Ovary (tissue), 9 donors: ENCODE measurements around the gene TNFSF12. TPM values are rescaled to one million over a fixed set of nuclear protein-coding genes. Genes with fewer than 3 reads are reported as not detected.

ENCODE experiments used
- DNase-seq, 5 donors: peaks; one replicate each; pipeline ENCODE4 v3.0.0-alpha.2; 2019 to 2020
- H3K27ac ChIP-seq, 2 donors: fragments of 200-600 bp; one replicate each; pipeline versions ENCODE4 v1.5.1 to v1.8.0; 2019 to 2022
- H3K27me3 ChIP-seq: fragments of 200-600 bp; one replicate; pipeline ENCODE4 v1.8.0; 2022
- H3K36me3 ChIP-seq: fragments of 200-600 bp; sonication (generic); one replicate; pipeline ENCODE4 v1.5.1; 2019
- H3K4me1 ChIP-seq: one replicate; pipeline ENCODE4 v1.8.1; 2013; ENCODE audit warnings: mild to moderate bottlenecking, moderate library complexity; ENCODE audit not compliant: insufficient read depth
- H3K4me3 ChIP-seq: fragments of 200-600 bp; sonication (generic); one replicate; pipeline ENCODE4 v1.5.1; 2017
- H3K9me3 ChIP-seq, 2 donors: fragments of 200-600 bp in 1 of 2; sonication (generic) in 1 of 2; one replicate each; pipeline versions ENCODE4 v1.5.1 to v1.8.1; 2013 to 2019; ENCODE audit warnings: mild to moderate bottlenecking in 1 of 2, moderate library complexity in 1 of 2
- EP300 ChIP-seq: sonication (generic); formaldehyde crosslinking; IDR thresholded peaks from one replicate; pipeline ENCODE4 v1.6.1; 2017; ENCODE audit warnings: antibody characterized with exemption
- POLR2A ChIP-seq: fragments of 450-650 bp; IDR thresholded peaks from one replicate; pipeline ENCODE4 v1.6.1; 2017; ENCODE audit warnings: antibody characterized with exemption, mild to moderate bottlenecking, moderate library complexity
- WGBS, 3 donors: extraction: QIAGEN DNeasy Blood & Tissue Kit in 1 of 3; methylation state at CpG; one replicate each; pipeline versions ENCODE4 v1.1.5 to v1.1.7; 2013 to 2017; 5-methylcytosine and 5-hydroxymethylcytosine counted together
- intact Hi-C, 4 donors: fragments of 100-400 bp; cut with DNase I; formaldehyde crosslinking; loops; one replicate each; pipeline versions ENCODE4 v1.11.0 to v1.15.1; 2022 to 2023
- polyA plus RNA-seq, 2 donors: library from polyadenylated mRNA; stranded (reverse); fragments of 200-250 nt in 1 of 2; fragments of 350-450 nt in 1 of 2; fragmentation: Illumina TruSeq in 1 of 2; extraction: RNeasy Lipid Tissue Mini Kit (QIAGEN cat#74804) in 1 of 2; gene quantifications; one replicate each; pipeline ENCODE4 v1.2.3, GENCODE V29; 2013 to 2014
- total RNA-seq, 7 donors: library from RNA; depleted of rRNA in 2 of 7; stranded (reverse); fragments of >200 nt in 2 of 7; fragmentation: NEBNext Ultra II Directional in 3 of 7; extraction: Animal tissue kit (Norgen Biotek cat#: 25700) in 3 of 7; gene quantifications; one replicate each; pipeline versions ENCODE4 v1.1.0 to v1.2.4, GENCODE V29; 2016 to 2023
- TF ChIP-seq, protein P1 (sequence below), 3 donors: fragments of 450-650 bp in 2 of 3; fragments of 200-600 bp in 1 of 3; IDR thresholded peaks; one replicate each; pipeline versions ENCODE4 v1.5.1 to v1.8.0; 2016 to 2022; ENCODE audit warnings: antibody characterized with exemption in 3 of 3, mild to moderate bottlenecking in 1 of 3
- donor health status: DM: no; HTN: no; CAD: no; lungs with moderate emphysema.
- donor health status: DM: no; HTN: no; CAD: no.
- donor health status: Bipolar disorder and iron deficiency.
- donor health status: DM: yes; HTN: yes; CAD: no.
- donor health status: DM: no; HTN: no; CAD: no.
- donor health status: DM: yes; HTN: yes; CAD: no.

TNFSF12 gene
- total and polyA plus RNA-seq, 9 donors: 26.6 to 78.3 (median 59.6) TPM

- WGBS, 3 donors: 60 to 62% (median 61%) methylated on average over 23 to 24 of the region's 24 CpGs
- H3K27ac ChIP-seq: peak within 1 kb of the TSS; percentile 12 to 42
- no peak for DNase-seq
- H3K27me3 ChIP-seq: no peaks in the 10 kb centered on the region
- intact Hi-C loops: loop anchor here in 1 of 4 donors (10.0 kb wide), 1 partner anchor 75 kb away; no protein-coding TSS in a partner anchor
- peak within 1 kb of the TSS; percentile 67 for H3K4me3 ChIP-seq
- TF ChIP-seq EP300 (no peak), POLR2A (no peak)
- TF ChIP-seq, protein P1, sequence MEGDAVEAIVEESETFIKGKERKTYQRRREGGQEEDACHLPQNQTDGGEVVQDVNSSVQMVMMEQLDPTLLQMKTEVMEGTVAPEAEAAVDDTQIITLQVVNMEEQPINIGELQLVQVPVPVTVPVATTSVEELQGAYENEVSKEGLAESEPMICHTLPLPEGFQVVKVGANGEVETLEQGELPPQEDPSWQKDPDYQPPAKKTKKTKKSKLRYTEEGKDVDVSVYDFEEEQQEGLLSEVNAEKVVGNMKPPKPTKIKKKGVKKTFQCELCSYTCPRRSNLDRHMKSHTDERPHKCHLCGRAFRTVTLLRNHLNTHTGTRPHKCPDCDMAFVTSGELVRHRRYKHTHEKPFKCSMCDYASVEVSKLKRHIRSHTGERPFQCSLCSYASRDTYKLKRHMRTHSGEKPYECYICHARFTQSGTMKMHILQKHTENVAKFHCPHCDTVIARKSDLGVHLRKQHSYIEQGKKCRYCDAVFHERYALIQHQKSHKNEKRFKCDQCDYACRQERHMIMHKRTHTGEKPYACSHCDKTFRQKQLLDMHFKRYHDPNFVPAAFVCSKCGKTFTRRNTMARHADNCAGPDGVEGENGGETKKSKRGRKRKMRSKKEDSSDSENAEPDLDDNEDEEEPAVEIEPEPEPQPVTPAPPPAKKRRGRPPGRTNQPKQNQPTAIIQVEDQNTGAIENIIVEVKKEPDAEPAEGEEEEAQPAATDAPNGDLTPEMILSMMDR (IDR thresholded peaks at IDR 0.05): no peak
- H3K9me3 ChIP-seq: no peaks in the 10 kb centered on the region
- no peaks in the 10 kb centered on the region for H3K36me3 ChIP-seq
- H3K4me1 ChIP-seq: peaks cover 3% of the 10 kb centered on the region
Observed at GRCh38 chr17:7589891-7590691, 41.2 kb downstream of the TNFSF12 start, which contains the start of gene SOX15. TSS of gene SOX15 (minus strand) at chr17:7590094. CDS start at chr17:7589676, 418 bp downstream.

DNA sequence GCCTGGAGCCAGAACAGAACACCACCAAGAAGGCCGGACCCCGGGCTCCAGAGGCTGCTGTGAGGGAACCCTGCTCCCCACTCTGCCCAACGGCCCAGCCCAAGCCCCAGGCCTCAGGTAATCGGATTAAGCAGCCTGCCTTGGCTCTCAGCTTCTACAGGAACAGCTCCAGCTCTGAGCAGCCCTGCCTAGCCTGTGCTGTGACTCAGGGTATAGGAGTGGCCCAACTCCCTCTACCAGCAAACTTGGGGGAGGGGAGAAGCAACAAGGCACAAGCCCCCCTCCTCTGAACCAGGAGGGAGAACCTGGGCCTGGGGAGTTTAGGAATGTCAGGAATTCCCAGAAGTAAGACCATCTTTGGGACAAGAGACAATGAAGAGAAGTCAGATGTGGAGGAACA, 41.9 kb downstream of the TNFSF12 start:
- 69 to 78% (median 75%) methylated on average over 4 of the region's 4 CpGs for WGBS, 3 donors
- H3K36me3 ChIP-seq: no peaks in the 10 kb centered on the region
- H3K27me3 ChIP-seq: no peaks in the 10 kb centered on the region
- TF ChIP-seq EP300 (no peak), POLR2A (no peak)
- TF ChIP-seq, protein P1 (IDR thresholded peaks at IDR 0.05): no peak
- H3K4me3 ChIP-seq: no peak overlapping the region
- no peak overlapping the region for H3K27ac ChIP-seq
- DNase-seq: no peak
- H3K9me3 ChIP-seq: no peaks in the 10 kb centered on the region
- intact Hi-C loops: loop anchor here in 1 of 4 donors (10.0 kb wide), 1 partner anchor 76 kb away; no protein-coding TSS in a partner anchor
- H3K4me1 ChIP-seq: peaks cover 3% of the 10 kb centered on the region

DNA sequence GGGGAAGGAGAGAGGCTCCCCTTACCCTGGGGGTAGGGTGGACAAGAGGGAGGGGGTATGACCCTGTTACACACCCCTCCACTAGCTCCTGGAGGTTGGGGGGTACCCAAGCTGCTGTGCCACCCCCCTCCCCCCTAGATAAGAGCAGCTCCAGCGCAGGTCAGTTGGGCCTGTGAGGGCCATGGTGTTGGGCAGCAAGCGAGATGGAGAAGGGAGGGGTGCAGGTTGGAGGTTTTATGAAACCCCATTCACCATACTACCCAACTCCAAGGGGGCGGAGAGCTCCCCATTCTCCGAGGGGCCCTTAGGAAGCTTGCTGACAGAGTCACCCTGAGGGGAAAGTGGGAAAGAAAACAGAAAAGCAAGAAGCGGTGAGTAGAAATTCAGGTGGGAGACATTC, 42.7 kb downstream of the TNFSF12 start:
- intact Hi-C loops: loop anchor here in 1 of 4 donors (10.0 kb wide), 1 partner anchor 77 kb away; no protein-coding TSS in a partner anchor
- DNase-seq: no peak
- WGBS, 3 donors: 82 to 89% (median 88%) methylated on average over 5 of the region's 5 CpGs
- H3K4me1 ChIP-seq: peaks cover 3% of the 10 kb centered on the region
- no peak overlapping the region for H3K27ac ChIP-seq
- TF ChIP-seq, protein P1 (IDR thresholded peaks at IDR 0.05): no peak
- TF ChIP-seq POLR2A (no peak), EP300 (no peak)
- no peaks in the 10 kb centered on the region for H3K36me3 ChIP-seq
- H3K4me3 ChIP-seq: no peak overlapping the region
- H3K9me3 ChIP-seq: no peaks in the 10 kb centered on the region
- no peaks in the 10 kb centered on the region for H3K27me3 ChIP-seq

- no peak overlapping the region for H3K4me3 ChIP-seq
- no peaks in the 10 kb centered on the region for H3K9me3 ChIP-seq
- peaks cover 3% of the 10 kb centered on the region for H3K4me1 ChIP-seq
- no peaks in the 10 kb centered on the region for H3K36me3 ChIP-seq
- no peak overlapping the region for H3K27ac ChIP-seq
- intact Hi-C loops: loop anchor here in 1 of 4 donors (10.0 kb wide), 1 partner anchor 78 kb away; no protein-coding TSS in a partner anchor
- H3K27me3 ChIP-seq: no peaks in the 10 kb centered on the region
- TF ChIP-seq, protein P1 (IDR thresholded peaks at IDR 0.05): no peak
- TF ChIP-seq EP300: no peak
- no peak for TF ChIP-seq POLR2A
- DNase-seq: no peak
- WGBS, 3 donors: 85 to 89% (median 89%) methylated on average over 23 of the region's 23 CpGs
Observed at GRCh38 chr17:7592422-7593021, 43.7 kb downstream of the TNFSF12 start.
